ENCODE data around the gene C5orf24. TPM values are rescaled to one million over a fixed set of nuclear protein-coding genes. Genes with fewer than 3 reads are reported as not detected.

The C5orf24 gene
- polyA plus RNA-seq, 3 donors, result 5.6 to 17.1 (median 6.6) TPM

DNA sequence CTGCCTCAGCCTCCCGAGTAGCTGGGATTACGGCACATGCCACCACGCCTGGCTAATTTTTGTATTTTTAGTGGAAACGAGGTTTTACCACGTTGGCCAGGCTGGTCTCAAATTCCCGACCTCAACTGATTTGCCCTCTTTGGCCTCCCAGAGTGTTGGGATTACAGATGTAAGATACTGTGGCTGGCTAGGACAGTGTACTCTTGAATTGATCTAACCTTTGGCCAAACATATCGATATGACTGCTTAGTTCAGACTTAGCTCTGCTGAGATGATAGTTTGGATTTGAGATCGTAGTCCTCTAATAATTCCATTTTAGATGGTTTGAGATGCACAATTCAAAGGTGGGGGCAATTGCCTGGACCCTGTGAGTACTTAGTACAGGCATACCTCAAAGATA is 43.6 kb downstream of the C5orf24 start:
- Histone ChIP-seq H3K4me2 (replicated peaks; ENCODE audit: extremely low read depth, low read length, poor library complexity, severe bottlenecking) (no peak overlapping the region), H3K9me3 (replicated peaks in 1 of 2; ENCODE audit: control insufficient read depth in 1 of 2, insufficient read depth in 1 of 2, low read length in 2 of 2) (no peaks in the 10 kb centered on the region), H3K27me3 (ENCODE audit: control insufficient read depth in 2 of 2, insufficient read depth in 2 of 2, low read length in 2 of 2) (no peaks in the 10 kb centered on the region), H3K4me3 (replicated peaks in 1 of 3; ENCODE audit: low read depth in 2 of 3, low read length in 3 of 3) (no peak overlapping the region), H3K4me1 (ENCODE audit: control insufficient read depth in 1 of 2, insufficient read depth in 2 of 2, low read length in 2 of 2) (no peaks in the 10 kb centered on the region), H4K20me1 (ENCODE audit: insufficient read depth, low read length) (peaks cover 46% of the 10 kb centered on the region), H3K9ac (ENCODE audit: insufficient read depth, low read length, poor library complexity, severe bottlenecking) (no peak overlapping the region), H2AFZ (ENCODE audit: insufficient read depth, low read depth, low read length, poor library complexity, severe bottlenecking) (no peak overlapping the region), H3K27ac (ENCODE audit: low read depth in 1 of 2, low read length in 2 of 2) (no peak overlapping the region), H3K36me3 (replicated peaks in 1 of 2; ENCODE audit: control insufficient read depth in 1 of 2, insufficient read depth in 2 of 2, low read length in 2 of 2) (peaks cover 35 to 73% of the 10 kb centered on the region in 2 donors), H3K79me2 (ENCODE audit: insufficient read depth, low read length) (peaks cover 23% of the 10 kb centered on the region)
- no peak for DNase-seq
- 100% methylated on average over 6 of the region's 8 CpGs for WGBS (ENCODE audit: insufficient coverage)
- Mint-ChIP-seq H3K27me3 (ENCODE audit: low read depth in 3 of 3) (no peaks in the 10 kb centered on the region), H3K4me1 (no peaks in the 10 kb centered on the region), H3K27ac (no peak overlapping the region), H3K36me3 (peaks cover 45 to 49% of the 10 kb centered on the region in 2 donors), H3K4me3 (no peak overlapping the region), H3K9me3 (peaks cover 0 to 7% (median 0%) of the 10 kb centered on the region in 7 donors)
- TF ChIP-seq CTCF (IDR thresholded peaks at IDR 0.05), result no peak
- intact Hi-C loops (cut with micrococcal nuclease), result no loop called here

DNA sequence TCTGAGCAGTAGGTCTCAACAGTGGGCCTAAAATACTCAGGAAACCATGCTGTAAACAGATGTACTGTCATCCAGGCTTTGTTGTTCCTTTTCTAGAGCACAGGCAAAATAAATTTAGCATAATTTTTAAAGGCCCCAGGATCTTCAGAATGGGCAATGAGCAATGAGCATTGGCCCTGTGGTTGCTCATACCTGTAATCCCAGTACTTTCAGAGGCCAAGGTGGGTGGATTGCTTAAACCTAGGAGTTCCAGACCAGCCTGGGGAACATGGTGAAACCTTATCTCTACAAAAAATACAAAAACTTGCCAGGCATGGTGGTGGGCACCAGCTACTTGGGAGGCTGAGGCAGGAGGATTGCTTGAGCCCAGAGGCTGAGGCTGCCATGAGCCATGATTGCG is 45.7 kb downstream of the C5orf24 start:
- no peak for TF ChIP-seq CTCF (IDR thresholded peaks at IDR 0.05)
- Mint-ChIP-seq H3K27ac (no peak overlapping the region), H3K9me3 (peaks cover 0 to 7% (median 0%) of the 10 kb centered on the region in 7 donors), H3K4me3 (no peak overlapping the region), H3K4me1 (no peaks in the 10 kb centered on the region), H3K27me3 (ENCODE audit: low read depth in 3 of 3) (no peaks in the 10 kb centered on the region), H3K36me3 (peaks cover 58 to 62% of the 10 kb centered on the region in 2 donors)
- Histone ChIP-seq H3K79me2 (ENCODE audit: insufficient read depth, low read length) (peaks cover 7% of the 10 kb centered on the region), H3K9me3 (replicated peaks in 1 of 2; ENCODE audit: control insufficient read depth in 1 of 2, insufficient read depth in 1 of 2, low read length in 2 of 2) (no peaks in the 10 kb centered on the region), H3K4me3 (replicated peaks in 1 of 3; ENCODE audit: low read depth in 2 of 3, low read length in 3 of 3) (no peak overlapping the region), H2AFZ (ENCODE audit: insufficient read depth, low read depth, low read length, poor library complexity, severe bottlenecking) (no peak overlapping the region), H3K4me1 (ENCODE audit: control insufficient read depth in 1 of 2, insufficient read depth in 2 of 2, low read length in 2 of 2) (no peaks in the 10 kb centered on the region), H3K36me3 (replicated peaks in 1 of 2; ENCODE audit: control insufficient read depth in 1 of 2, insufficient read depth in 2 of 2, low read length in 2 of 2) (peaks cover 45 to 86% of the 10 kb centered on the region in 2 donors), H4K20me1 (ENCODE audit: insufficient read depth, low read length) (peaks cover 27% of the 10 kb centered on the region), H3K4me2 (replicated peaks; ENCODE audit: extremely low read depth, low read length, poor library complexity, severe bottlenecking) (no peak overlapping the region), H3K27ac (ENCODE audit: low read depth in 1 of 2, low read length in 2 of 2) (no peak overlapping the region), H3K9ac (ENCODE audit: insufficient read depth, low read length, poor library complexity, severe bottlenecking) (no peak overlapping the region), H3K27me3 (ENCODE audit: control insufficient read depth in 2 of 2, insufficient read depth in 2 of 2, low read length in 2 of 2) (no peaks in the 10 kb centered on the region)
- WGBS (ENCODE audit: insufficient coverage), result no CpG with 5 or more reads among the region's 1 CpG
- DNase-seq, result no peak
- intact Hi-C loops (cut with micrococcal nuclease), result no loop called here

Data from CD14-positive monocyte (primary cell).